ENCODE data around the gene CHRM5. TPM values are rescaled to one million over a fixed set of nuclear protein-coding genes. Genes with fewer than 3 reads are reported as not detected.

CHRM5 gene
- total RNA-seq, 1 donor from 2014 or later = not detected

GRCh38 chr15:34101366-34102174, 133.3 kb downstream of the CHRM5 start, which contains the start of the genes EMC7 and PGBD4:
Gene EMC7 (minus strand): TSS chr15:34101862. CDS start chr15:34101839, 23 bp downstream.
Gene PGBD4 (plus strand): TSS chr15:34102083. CDS start chr15:34102532, 449 bp downstream.
- intact Hi-C loops (cut with DNase I) = no loop called here
- Histone ChIP-seq H3K9me3 (no peaks in the 10 kb centered on the region), H3K36me3 (no peaks in the 10 kb centered on the region), H3K27me3 (ENCODE audit: low read depth) (no peaks in the 10 kb centered on the region), H3K27ac (peak within 1 kb of the TSS; percentile 91), H3K4me3 (peak within 1 kb of the TSS; percentile 78), H3K4me1 (peaks cover 25% of the 10 kb centered on the region)
- DNase-seq = peak; percentile 99
- no peak for TF ChIP-seq CTCF (IDR thresholded peaks at IDR 0.05)
- peak; percentile 100 for ATAC-seq

GRCh38 chr15:34102175-34102925, 134.1 kb downstream of the CHRM5 start:
- Histone ChIP-seq H3K36me3 (no peaks in the 10 kb centered on the region), H3K4me3 (peak overlapping the region; percentile 78), H3K4me1 (peaks cover 25% of the 10 kb centered on the region), H3K27me3 (ENCODE audit: low read depth) (no peaks in the 10 kb centered on the region), H3K9me3 (no peaks in the 10 kb centered on the region), H3K27ac (peak overlapping the region; percentile 91)
- no peak for DNase-seq
- ATAC-seq = peak; percentile 47 to 49
- intact Hi-C loops (cut with DNase I) = no loop called here
- TF ChIP-seq CTCF (IDR thresholded peaks at IDR 0.05) = no peak

GRCh38 chr15:34106423-34106822, 138.1 kb downstream of the CHRM5 start:
- no peaks in the 10 kb centered on the region for H3K36me3 ChIP-seq
- DNase-seq (no peak), ATAC-seq (no peak)
- TF ChIP-seq CTCF (IDR thresholded peaks at IDR 0.05) = no peak
- peaks cover 7% of the 10 kb centered on the region for H3K4me1 ChIP-seq
- intact Hi-C loops (cut with DNase I) = no loop called here
- H3K9me3 ChIP-seq = no peaks in the 10 kb centered on the region
- H3K27me3 ChIP-seq (ENCODE audit: low read depth) = no peaks in the 10 kb centered on the region
- no peak overlapping the region for H3K4me3 ChIP-seq
- H3K27ac ChIP-seq = no peak overlapping the region

- Histone ChIP-seq H3K4me3 (no peak overlapping the region), H3K4me1 (peaks cover 7% of the 10 kb centered on the region), H3K9me3 (no peaks in the 10 kb centered on the region), H3K27ac (no peak overlapping the region), H3K27me3 (ENCODE audit: low read depth) (no peaks in the 10 kb centered on the region), H3K36me3 (no peaks in the 10 kb centered on the region)
- intact Hi-C loops (cut with DNase I) = no loop called here
- ATAC-seq (no peak), DNase-seq (no peak)
- TF ChIP-seq CTCF (IDR thresholded peaks at IDR 0.05) = no peak
Measured at GRCh38 chr15:34107315-34107714, 139.0 kb downstream of the CHRM5 start.

GRCh38 chr15:34109797-34110663, 141.7 kb downstream of the CHRM5 start:
- ATAC-seq = no peak
- peak; percentile 28 for TF ChIP-seq CTCF (IDR thresholded peaks at IDR 0.05)

More at GRCh38 chr15:34109797-34110663, 141.7 kb downstream of the CHRM5 start:
- Histone ChIP-seq H3K27ac (no peak overlapping the region), H3K9me3 (no peaks in the 10 kb centered on the region), H3K4me3 (no peak overlapping the region), H3K36me3 (no peaks in the 10 kb centered on the region), H3K27me3 (ENCODE audit: low read depth) (peaks cover 9% of the 10 kb centered on the region), H3K4me1 (no peaks in the 10 kb centered on the region)
- DNase-seq = no peak
- intact Hi-C loops (cut with DNase I) = no loop called here
